ENCODE measurements around the gene PDE8A. TPM values are rescaled to one million over a fixed set of nuclear protein-coding genes. Genes with fewer than 3 reads are reported as not detected.

Gene PDE8A
- total RNA-seq, 1 donor, result 30.4 TPM

- DNase-seq (ENCODE audit: insufficient read length, low spot score, missing footprints), result no peak
- Histone ChIP-seq H2AFZ (ENCODE audit: low read length) (no peak overlapping the region), H4K20me1 (ENCODE audit: insufficient read depth, low read length) (no peaks in the 10 kb centered on the region), H3K9me3 (ENCODE audit: low read depth, low read length) (no peaks in the 10 kb centered on the region), H3K27me3 (ENCODE audit: insufficient read depth, low read length) (no peaks in the 10 kb centered on the region), H3K4me1 (ENCODE audit: insufficient read depth, low read length) (peaks cover 20% of the 10 kb centered on the region), H3K4me3 (ENCODE audit: insufficient read depth, low read length) (no peak overlapping the region), H3K36me3 (ENCODE audit: insufficient read depth, low read length) (no peaks in the 10 kb centered on the region), H3K4me2 (ENCODE audit: insufficient read depth, low read length) (no peak overlapping the region), H3K79me2 (ENCODE audit: insufficient read depth, low read length) (peaks cover 61% of the 10 kb centered on the region), H3K27ac (ENCODE audit: low read depth, low read length) (no peak overlapping the region)
- no peak for TF ChIP-seq CTCF (IDR thresholded peaks at IDR 0.05; ENCODE audit: extremely low read depth, low read depth, low read length)
These were observed 63.2 kb downstream of the PDE8A start for GRCh38 chr15:85044894-85045293.

- Histone ChIP-seq H3K9me3 (ENCODE audit: low read depth, low read length) (no peaks in the 10 kb centered on the region), H2AFZ (ENCODE audit: low read length) (no peak overlapping the region), H3K4me2 (ENCODE audit: insufficient read depth, low read length) (no peak overlapping the region), H3K4me1 (ENCODE audit: insufficient read depth, low read length) (peaks cover 20% of the 10 kb centered on the region), H3K36me3 (ENCODE audit: insufficient read depth, low read length) (no peaks in the 10 kb centered on the region), H3K4me3 (ENCODE audit: insufficient read depth, low read length) (no peak overlapping the region), H4K20me1 (ENCODE audit: insufficient read depth, low read length) (no peaks in the 10 kb centered on the region), H3K79me2 (ENCODE audit: insufficient read depth, low read length) (peaks cover 69% of the 10 kb centered on the region), H3K27me3 (ENCODE audit: insufficient read depth, low read length) (no peaks in the 10 kb centered on the region), H3K27ac (ENCODE audit: low read depth, low read length) (no peak overlapping the region)
- DNase-seq (ENCODE audit: insufficient read length, low spot score, missing footprints), result no peak
- TF ChIP-seq CTCF (IDR thresholded peaks at IDR 0.05; ENCODE audit: extremely low read depth, low read depth, low read length), result no peak
These were observed 64.0 kb downstream of the PDE8A start for GRCh38 chr15:85045615-85046014.

GRCh38 chr15:85047271-85047948 lies 65.8 kb downstream of the PDE8A start:
- Histone ChIP-seq H3K4me3 (ENCODE audit: insufficient read depth, low read length) (peak overlapping the region; percentile 20), H3K79me2 (ENCODE audit: insufficient read depth, low read length) (peaks cover 63% of the 10 kb centered on the region), H4K20me1 (ENCODE audit: insufficient read depth, low read length) (no peaks in the 10 kb centered on the region), H3K4me2 (ENCODE audit: insufficient read depth, low read length) (peak overlapping the region; percentile 76), H3K9me3 (ENCODE audit: low read depth, low read length) (no peaks in the 10 kb centered on the region), H3K36me3 (ENCODE audit: insufficient read depth, low read length) (no peaks in the 10 kb centered on the region), H3K27me3 (ENCODE audit: insufficient read depth, low read length) (no peaks in the 10 kb centered on the region), H3K4me1 (ENCODE audit: insufficient read depth, low read length) (peaks cover 20% of the 10 kb centered on the region), H3K27ac (ENCODE audit: low read depth, low read length) (peak overlapping the region; percentile 83), H2AFZ (ENCODE audit: low read length) (no peak overlapping the region)
- no peak for TF ChIP-seq CTCF (IDR thresholded peaks at IDR 0.05; ENCODE audit: extremely low read depth, low read depth, low read length)
- DNase-seq (ENCODE audit: insufficient read length, low spot score, missing footprints), result peak; percentile 66

- TF ChIP-seq CTCF (IDR thresholded peaks at IDR 0.05; ENCODE audit: extremely low read depth, low read depth, low read length), result no peak
- H3K9me3 ChIP-seq (ENCODE audit: low read depth, low read length), result no peaks in the 10 kb centered on the region
- peak overlapping the region; percentile 76 for H3K4me2 ChIP-seq (ENCODE audit: insufficient read depth, low read length)
- H4K20me1 ChIP-seq (ENCODE audit: insufficient read depth, low read length), result no peaks in the 10 kb centered on the region
- peaks cover 20% of the 10 kb centered on the region for H3K4me1 ChIP-seq (ENCODE audit: insufficient read depth, low read length)
- peak overlapping the region; percentile 44 for H3K4me3 ChIP-seq (ENCODE audit: insufficient read depth, low read length)
- H2AFZ ChIP-seq (ENCODE audit: low read length), result peak overlapping the region; percentile 52
- no peak for DNase-seq (ENCODE audit: insufficient read length, low spot score, missing footprints)
- H3K27me3 ChIP-seq (ENCODE audit: insufficient read depth, low read length), result no peaks in the 10 kb centered on the region
- no peaks in the 10 kb centered on the region for H3K36me3 ChIP-seq (ENCODE audit: insufficient read depth, low read length)
- H3K79me2 ChIP-seq (ENCODE audit: insufficient read depth, low read length), result peaks cover 52% of the 10 kb centered on the region
- H3K27ac ChIP-seq (ENCODE audit: low read depth, low read length), result peak overlapping the region; percentile 83
These were observed 66.8 kb downstream of the PDE8A start for GRCh38 chr15:85048430-85048829.
